Cardiac muscle cell (in vitro differentiated cells and primary cell): ENCODE data around the gene LPP. TPM values are rescaled to one million over a fixed set of nuclear protein-coding genes. Genes with fewer than 3 reads are reported as not detected.

Source experiments
- DNase-seq, 2 donors: peaks; one replicate each; pipeline versions ENCODE4 v3.0.0 to v3.0.0-alpha.2; 2010 to 2017; ENCODE audit warnings: low read depth in 1 of 2, low spot score in 1 of 2
- H3K27ac ChIP-seq: fragments of 200-600 bp; sonication (generic); 2 replicates; pipeline ENCODE4 v1.5.1; 2016
- H3K27me3 ChIP-seq: fragments of 200-600 bp; sonication (generic); 2 replicates; pipeline ENCODE4 v1.6.0; 2016; ENCODE audit warnings: control low read depth
- H3K36me3 ChIP-seq: fragments of 200-600 bp; sonication (generic); 2 replicates; pipeline ENCODE4 v1.5.1; 2016; ENCODE audit warnings: control low read depth
- H3K4me1 ChIP-seq: fragments of 200-600 bp; sonication (generic); 2 replicates; pipeline ENCODE4 v1.8.1; 2017; ENCODE audit warnings: low read depth, mild to moderate bottlenecking, mixed run types
- H3K4me3 ChIP-seq: fragments of 200-600 bp; sonication (generic); 2 replicates; pipeline ENCODE4 v1.5.1; 2016; ENCODE audit warnings: mild to moderate bottlenecking
- H3K9me3 ChIP-seq: fragments of 200-600 bp; sonication (generic); 2 replicates; pipeline ENCODE4 v1.5.1; 2017; ENCODE audit warnings: low read depth, mild to moderate bottlenecking, control low read depth
- CTCF ChIP-seq: IDR thresholded peaks from 2 replicates; pipeline ENCODE4 v1.5.1; 2012; ENCODE audit warnings: low read depth, mild to moderate bottlenecking, low read length
- polyA plus RNA-seq: library from polyadenylated mRNA; unstranded; fragments of >200 nt; fragmentation: Nextera tagmentation; extraction: Ambion mirVana; gene quantifications from 2 replicates; pipeline ENCODE4 v1.2.1, GENCODE V29; 2016
- total RNA-seq: library from RNA; depleted of rRNA; stranded (reverse); fragments of >200 nt; gene quantifications from 2 replicates; pipeline ENCODE4 v1.2.3, GENCODE V29; 2016

Gene LPP
- total and polyA plus RNA-seq, 2 experiments from 2014 or later = 21.4 to 45.2 TPM

- Histone ChIP-seq H3K36me3 (no peaks in the 10 kb centered on the region), H3K4me3 (no peak overlapping the region), H3K4me1 (no peaks in the 10 kb centered on the region), H3K27ac (no peak overlapping the region), H3K9me3 (no peaks in the 10 kb centered on the region), H3K27me3 (no peaks in the 10 kb centered on the region)
- peak in 1 of 2 donors; percentile 66 for DNase-seq
- TF ChIP-seq CTCF = no peak
These were observed 553.7 kb downstream of the LPP start for GRCh38 chr3:188707381-188708288.

- TF ChIP-seq CTCF = no peak
- H3K27me3 ChIP-seq = no peaks in the 10 kb centered on the region
- H3K27ac ChIP-seq = no peak overlapping the region
- no peaks in the 10 kb centered on the region for H3K9me3 ChIP-seq
- no peak overlapping the region for H3K4me3 ChIP-seq
- no peak for DNase-seq
- H3K36me3 ChIP-seq = no peaks in the 10 kb centered on the region
- no peaks in the 10 kb centered on the region for H3K4me1 ChIP-seq
These were observed 557.9 kb downstream of the LPP start for GRCh38 chr3:188711881-188712247.

GRCh38 chr3:188712248-188712924 is 558.4 kb downstream of the LPP start:
- H3K27me3 ChIP-seq = no peaks in the 10 kb centered on the region
- H3K27ac ChIP-seq = no peak overlapping the region
- no peaks in the 10 kb centered on the region for H3K36me3 ChIP-seq
- H3K4me3 ChIP-seq = no peak overlapping the region
- DNase-seq = peak in 1 of 2 donors; percentile 75
- TF ChIP-seq CTCF = no peak
- H3K9me3 ChIP-seq = no peaks in the 10 kb centered on the region
- no peaks in the 10 kb centered on the region for H3K4me1 ChIP-seq

- TF ChIP-seq CTCF = no peak
- H3K27me3 ChIP-seq = no peaks in the 10 kb centered on the region
- no peak for DNase-seq
- no peaks in the 10 kb centered on the region for H3K4me1 ChIP-seq
- no peaks in the 10 kb centered on the region for H3K9me3 ChIP-seq
- H3K36me3 ChIP-seq = no peaks in the 10 kb centered on the region
- H3K27ac ChIP-seq = no peak overlapping the region
- no peak overlapping the region for H3K4me3 ChIP-seq
These were observed 559.0 kb downstream of the LPP start for GRCh38 chr3:188712991-188713390.

- no peak for TF ChIP-seq CTCF
- no peaks in the 10 kb centered on the region for H3K4me1 ChIP-seq
- H3K27ac ChIP-seq = no peak overlapping the region
- no peak overlapping the region for H3K4me3 ChIP-seq
- no peaks in the 10 kb centered on the region for H3K9me3 ChIP-seq
- DNase-seq = no peak
- no peaks in the 10 kb centered on the region for H3K36me3 ChIP-seq
- no peaks in the 10 kb centered on the region for H3K27me3 ChIP-seq
These were observed 565.6 kb downstream of the LPP start for GRCh38 chr3:188719545-188719944.
